Measurements from ENCODE around the gene DPM1.
A peak's percentile ranks its signal among the peaks of the same experiment; 100 is the strongest.
"Not testable (repeated sequence)": the region's sequence is repeated elsewhere in the genome, so short reads cannot be mapped to it uniquely, and the experiment has no call there.

Gene DPM1

DNA sequence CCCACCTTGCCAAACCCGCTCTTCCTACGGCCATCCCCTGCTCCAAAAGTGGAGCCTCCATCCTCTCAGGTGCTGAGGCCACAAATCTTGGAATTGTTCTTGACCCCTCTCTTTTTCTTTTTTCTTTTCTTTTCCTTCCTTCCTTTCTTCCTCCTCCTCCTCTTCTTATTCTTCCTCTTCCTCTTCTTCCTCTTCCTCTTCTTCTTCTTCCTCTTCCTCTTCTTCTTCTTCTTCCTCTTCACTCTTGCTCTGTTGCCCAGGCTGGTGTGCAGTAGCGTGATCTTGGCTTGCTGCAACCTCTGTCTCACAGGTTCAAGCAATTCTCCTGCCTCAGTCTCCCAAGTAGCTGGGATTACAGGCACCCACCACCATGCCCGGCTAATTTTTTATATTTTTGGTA is 20.2 kb upstream of the DPM1 start:
- not testable (repeated sequence) for DNase-seq

DNA sequence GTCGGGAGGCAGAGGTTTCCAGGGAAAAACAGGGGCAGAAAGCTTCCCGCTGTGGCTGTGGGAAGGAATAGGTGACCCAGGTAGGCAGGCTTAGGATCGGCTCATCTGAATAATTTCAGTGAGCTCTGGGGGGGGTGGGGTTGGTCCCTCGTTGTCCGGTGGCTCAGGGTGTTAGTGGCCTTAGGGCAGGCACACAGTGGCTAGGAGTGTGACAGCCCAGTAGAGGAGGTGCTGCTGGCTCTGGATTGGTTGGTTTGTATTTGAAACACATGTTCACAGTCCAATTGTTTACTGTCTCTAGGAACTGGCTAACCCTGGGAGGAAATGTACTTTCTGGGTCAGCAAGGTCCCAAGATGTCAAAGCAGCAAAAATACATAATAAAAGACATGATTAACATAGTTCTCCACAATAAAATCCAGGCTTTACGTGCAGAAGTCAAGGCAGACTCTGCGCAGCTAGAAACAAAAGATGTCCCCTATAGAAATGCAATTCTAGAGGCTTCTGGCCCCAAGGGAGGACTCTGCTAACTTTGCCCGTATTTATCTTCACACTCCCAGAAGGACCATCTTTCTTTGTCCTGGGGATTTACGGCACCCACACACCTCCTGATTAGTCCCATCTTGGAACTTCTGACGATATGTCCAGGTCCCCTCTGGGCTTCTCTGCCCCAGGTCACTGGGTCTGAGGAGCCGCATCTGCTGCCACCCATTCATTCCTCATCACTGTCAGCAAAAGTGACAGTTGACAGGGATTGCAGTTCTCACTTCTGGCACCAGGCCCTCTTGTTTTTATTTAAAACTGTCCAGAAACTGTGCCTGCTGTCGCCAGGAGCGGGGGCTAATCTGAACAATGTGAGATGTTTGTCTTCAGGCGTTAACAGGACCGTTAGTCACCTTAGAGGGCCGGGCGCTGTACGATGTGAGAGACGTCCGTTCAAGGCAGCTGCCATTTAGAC is 19.0 kb upstream of the DPM1 start:
- no peak for DNase-seq

DNA sequence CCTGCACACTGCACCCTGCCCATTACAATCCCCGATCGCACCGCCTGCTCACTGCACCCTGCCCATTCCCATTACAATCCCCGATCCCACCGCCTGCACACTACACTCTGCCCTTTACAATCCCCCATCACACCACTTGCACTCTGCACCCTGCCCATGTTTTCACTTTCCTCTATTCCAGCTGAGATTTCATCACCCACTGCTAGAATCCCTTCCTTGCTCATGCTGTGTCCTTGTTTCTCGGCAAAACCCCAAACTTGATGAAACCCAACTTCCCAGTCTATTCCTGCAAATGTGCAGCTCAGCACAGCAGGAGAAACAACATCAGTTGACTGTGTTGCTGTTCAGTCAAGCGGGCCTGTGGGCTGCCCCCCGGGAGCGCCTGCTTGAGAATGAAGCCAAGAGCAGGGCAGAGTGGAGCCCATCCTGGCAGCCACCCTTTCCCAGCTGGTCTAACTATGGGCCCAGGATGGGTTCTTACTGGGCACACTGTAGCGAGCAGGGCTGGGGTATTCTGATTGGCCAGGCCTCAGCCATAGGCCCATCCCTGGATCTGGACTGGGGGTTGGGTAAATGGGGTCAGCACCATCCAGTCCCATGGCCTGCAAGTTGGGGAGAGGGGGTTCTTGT is 17.5 kb upstream of the DPM1 start:
- no peak for DNase-seq

DNA sequence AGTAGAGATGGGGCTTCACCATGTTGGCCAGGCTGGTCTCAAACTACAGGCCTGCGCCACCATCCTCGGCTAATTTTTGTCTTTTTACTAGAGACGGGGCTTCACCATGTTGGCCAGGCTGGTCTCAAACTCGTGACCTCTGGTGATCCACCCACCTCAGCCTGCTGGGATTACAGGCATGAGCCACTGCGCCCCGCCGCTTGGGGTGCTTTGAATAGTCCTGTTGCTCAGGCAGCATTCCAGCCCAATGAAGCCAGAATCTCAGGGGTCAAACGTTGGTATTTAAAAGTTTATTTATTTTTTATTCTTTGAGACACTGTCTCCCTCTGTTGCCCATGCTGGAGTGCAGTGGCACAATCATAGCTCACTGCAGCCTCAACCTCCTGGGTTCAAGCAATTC is 11.6 kb upstream of the DPM1 start:
- no peak for DNase-seq

DNA sequence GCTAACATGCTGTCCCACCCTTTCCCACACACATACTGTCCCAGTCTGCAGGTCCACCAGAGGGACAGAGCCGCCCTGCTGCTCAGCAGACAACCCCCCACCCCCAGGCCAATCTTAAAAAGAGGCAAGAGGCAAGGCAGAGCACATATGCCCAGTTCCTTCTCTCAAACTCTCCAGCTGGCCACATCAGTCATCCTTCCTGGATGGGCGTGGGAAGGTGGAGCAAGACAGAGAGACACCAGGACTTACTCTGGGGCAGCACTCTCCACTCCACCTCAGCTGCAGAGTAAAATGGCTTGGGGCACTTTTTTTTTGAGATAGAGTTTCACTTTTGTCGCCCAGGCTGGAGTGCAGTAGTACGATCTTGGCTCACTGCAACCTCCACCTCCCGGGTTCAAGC is 11.1 kb upstream of the DPM1 start:
- no peak for DNase-seq

DNA sequence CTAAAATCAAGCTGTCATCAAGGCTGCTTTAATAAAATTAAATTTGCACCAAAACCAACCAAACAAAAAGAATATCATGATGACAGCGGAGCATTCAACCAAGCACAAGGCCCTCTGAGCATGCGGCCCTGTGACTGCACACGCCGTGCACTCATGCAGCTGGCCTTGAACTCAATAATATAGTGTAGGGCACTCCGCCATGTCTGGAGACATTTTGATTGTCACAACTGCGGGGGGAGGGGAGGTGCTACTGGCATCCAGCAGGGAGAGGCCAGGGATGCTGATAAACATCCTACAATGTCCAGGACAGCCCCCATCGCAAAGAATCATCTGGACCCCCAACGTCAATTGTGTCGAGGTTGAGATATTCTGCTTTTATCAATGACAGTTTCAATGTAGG is 10.0 kb upstream of the DPM1 start:
- no peak for DNase-seq

DNA sequence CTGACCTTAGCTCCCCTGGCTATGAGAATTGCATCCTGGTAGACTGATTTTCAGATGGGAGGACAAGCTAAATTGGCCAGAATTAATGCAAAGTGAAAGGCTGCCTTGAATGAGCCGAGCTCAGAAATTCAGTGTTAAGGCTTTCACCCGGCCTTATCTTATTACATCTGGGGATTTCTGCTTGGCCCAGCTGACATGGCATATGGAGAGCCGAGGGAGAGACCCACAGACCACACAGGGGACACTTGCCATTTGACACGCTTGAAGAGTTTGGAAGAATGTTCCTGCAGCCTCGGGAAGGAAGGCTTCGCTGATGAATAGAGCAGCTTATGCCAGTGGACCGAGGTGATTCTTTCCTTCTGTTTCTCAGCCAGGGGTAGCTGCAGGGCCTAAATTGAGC is 9.3 kb upstream of the DPM1 start:
- no peak for DNase-seq

DNA sequence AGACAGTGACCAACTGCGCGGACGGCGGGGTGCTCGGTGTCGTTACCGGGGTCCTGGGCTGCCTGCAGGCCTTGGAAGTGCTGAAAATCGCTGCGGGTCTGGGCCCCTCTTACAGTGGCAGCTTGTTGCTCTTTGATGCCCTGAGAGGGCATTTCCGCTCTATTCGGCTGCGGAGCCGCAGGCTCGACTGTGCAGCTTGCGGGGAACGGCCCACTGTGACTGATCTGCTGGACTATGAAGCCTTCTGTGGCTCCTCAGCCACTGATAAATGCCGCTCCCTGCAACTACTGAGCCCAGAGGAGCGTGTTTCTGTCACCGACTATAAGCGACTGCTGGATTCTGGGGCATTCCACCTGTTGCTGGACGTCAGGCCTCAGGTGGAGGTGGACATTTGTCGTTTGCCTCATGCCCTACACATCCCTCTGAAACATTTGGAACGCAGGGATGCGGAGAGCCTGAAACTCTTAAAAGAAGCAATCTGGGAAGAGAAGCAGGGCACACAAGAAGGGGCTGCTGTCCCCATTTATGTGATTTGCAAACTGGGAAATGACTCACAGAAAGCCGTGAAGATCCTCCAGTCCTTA is 1.3 kb upstream of the DPM1 start:
- DNase-seq: no peak

DNA sequence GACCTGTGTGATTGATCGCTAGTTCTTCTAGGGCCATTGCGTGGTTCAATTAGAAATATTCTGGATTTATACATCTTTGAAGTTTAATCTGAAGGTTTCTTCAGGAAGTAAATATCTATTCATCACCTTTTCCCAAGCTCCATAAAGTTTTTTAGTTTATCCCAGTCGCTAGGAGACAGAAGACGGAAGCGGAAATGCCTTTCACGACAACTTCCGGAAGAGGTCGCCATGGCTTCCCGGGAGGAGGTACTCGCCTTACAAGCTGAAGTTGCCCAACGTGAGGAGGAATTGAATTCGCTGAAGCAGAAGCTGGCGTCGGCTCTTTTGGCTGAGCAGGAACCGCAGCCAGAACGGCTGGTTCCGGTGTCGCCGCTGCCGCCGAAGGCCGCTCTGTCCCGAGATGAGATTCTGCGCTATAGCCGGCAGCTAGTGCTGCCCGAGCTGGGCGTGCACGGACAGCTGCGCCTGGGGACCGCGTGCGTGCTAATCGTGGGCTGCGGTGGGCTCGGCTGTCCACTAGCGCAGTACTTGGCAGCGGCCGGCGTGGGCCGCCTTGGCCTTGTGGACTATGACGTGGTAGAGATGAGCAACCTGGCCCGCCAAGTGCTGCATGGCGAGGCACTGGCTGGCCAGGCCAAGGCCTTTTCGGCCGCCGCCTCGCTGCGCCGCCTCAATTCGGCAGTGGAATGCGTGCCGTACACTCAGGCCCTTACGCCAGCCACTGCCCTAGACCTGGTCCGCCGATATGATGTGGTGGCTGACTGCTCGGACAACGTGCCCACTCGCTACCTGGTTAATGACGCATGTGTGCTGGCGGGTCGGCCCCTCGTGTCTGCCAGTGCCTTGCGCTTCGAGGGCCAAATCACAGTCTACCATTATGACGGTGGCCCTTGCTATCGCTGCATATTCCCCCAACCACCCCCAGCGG is 547 bp upstream of the DPM1 start, which contains the start of gene MOCS3:
MOCS3 (plus strand) TSS at position 204 of the 928 bp plus-strand sequence; CDS start at position 229, 25 bp downstream.
- DNase-seq: peak; percentile 90 to 91

DNA sequence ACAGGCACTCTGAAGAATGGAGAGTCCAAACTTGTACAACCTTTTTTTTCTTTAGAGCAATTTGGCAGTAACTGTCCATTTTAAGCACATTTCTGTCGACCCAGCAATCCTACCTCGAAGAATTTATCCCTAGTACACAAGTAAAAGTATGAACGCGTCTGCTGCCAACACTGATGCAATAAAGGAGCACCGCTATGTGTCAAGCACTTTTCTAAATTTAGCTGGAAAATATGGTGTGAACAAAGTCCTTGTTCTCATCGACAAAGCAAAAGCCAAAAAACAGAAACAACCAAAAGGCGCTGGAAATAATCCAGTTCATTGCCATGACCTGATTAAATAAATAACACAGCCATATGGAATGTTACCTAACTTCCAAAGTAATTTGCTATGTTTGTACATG is 1.1 kb downstream of the DPM1 start:
- no peak for DNase-seq

DNA sequence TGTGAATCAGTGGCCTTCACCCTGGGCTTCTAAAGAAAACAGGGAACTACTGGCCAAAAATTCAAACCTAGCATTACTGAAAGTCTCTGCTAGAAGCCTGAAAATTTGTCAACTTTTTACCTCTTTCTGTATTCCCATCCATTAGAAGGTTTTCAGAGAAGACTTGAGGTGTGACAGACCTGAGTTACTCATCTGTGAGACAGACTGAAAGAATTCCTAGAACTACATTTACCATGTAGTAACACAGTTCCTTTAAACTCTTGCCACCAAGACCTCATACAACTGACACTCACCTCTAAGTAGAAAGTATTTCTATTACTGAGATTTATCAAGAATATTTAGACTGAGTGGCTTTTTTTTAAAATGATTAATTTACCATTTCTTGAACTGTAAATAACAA is 4.5 kb downstream of the DPM1 start:
- no peak for DNase-seq

DNA sequence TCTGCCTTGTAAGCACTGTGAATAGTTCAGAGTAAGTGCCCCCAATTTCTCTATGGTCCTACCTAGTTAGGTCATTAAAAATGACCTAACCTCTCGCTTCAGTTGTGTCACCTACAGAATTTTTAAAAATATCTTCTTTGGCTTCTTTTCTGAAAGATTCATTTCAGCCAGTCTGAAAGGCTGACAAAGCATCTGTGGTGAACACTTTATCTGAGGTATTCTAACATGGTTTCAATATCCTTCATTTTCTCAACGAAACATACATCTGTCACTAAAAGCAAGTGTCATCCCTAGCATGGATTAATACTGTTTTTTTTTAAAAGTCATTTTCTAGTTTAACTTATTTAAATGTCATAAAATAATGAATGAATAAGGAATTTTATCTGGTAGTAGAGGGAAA is 5.1 kb downstream of the DPM1 start:
- no peak for DNase-seq

DNA sequence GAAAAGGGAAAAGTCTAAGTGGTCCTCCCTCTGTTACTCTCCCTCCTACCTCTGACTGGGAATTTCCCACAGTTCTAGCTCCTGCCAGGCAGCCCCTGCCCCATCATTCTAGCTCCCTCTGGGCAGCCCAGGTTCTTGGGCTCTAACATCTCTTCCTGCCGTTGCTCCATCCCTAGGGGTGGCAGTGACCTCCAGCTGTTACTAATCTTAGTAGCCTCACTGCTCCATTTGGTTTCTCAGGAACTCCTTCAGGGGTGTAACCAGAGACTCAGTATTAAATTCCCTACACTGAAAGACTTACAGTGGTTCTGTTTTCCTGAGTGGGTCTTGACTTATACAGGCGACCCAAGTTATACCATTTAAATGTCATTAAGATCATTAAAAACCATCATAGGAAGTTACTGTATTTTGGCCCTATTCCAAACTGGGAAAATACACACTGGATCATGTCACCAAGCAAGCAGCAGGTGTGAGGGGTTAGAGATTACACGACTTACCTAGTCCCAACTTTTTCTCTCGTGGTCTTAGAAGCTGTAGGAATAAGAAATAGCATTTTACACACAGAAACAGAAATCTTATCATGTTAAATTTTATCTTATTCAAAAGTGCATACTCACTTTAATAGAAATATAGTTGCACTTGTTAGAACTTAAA is 10.1 kb downstream of the DPM1 start:
- no peak for DNase-seq

DNA sequence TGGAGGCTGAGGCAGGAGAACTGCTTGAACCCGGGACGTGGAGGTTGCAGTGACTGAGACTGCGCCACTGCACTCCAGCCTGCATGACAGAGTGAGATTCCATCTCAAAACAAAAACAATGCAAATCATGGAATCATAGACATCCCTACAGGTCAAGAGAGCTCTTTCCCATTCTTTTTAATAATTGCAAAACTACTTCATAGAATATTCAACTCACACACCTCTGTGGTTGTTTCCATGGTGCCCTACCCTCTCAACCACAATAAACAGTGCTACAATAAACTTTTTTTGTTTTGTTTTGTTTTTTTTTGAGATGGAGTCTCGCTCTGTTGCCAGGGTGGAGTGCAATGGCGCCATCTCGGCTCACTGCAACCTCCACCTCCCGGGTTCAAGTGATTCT is 15.3 kb downstream of the DPM1 start:
- DNase-seq: no peak

DNA sequence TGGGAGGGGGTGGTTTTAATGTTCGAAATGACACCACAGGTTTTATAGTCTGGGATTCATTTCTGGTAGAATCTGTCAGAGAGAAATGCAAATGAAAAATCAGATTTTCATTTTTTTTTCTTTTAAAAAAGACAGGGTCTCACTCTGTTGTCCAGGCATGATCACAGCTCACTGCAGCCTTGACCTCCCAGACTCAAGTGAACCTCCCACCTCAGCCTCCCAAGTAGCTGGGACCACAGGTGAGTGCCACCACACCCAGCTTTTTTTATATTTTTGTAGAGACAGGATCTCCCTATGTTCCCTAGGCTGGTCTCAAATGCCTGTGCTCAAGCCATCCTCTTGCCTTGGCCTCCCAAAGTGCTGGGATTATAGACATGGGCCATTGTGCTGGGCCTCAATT is 24.7 kb downstream of the DPM1 start:
- DNase-seq: no peak

DNA sequence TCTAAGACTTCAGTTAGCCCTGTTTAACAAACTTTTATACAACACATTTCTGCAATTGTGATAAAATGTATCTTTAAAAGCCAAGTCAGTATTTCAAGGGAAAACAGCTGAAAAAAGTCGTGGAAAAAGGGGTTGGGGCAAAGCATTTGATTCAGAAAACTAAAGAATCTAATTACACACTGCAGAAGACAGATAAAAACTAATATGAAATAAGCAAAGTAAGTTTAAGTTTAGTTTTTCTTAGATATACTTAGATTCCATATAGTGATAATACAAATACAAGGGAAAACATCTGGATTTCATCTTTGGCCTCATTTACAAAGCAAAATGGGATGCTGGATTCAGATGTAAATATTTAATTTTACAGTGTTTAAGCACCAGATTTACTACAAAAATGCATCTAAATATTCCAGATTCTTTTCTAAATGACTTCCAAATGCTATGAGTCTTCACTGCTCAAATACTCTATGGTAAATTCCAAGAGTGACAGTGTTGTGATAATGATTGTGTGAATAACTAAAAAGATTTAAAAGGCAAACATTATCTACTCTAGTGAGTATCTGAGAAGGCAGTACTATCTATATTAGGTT is 25.5 kb downstream of the DPM1 start:
- no peak for DNase-seq

DNA sequence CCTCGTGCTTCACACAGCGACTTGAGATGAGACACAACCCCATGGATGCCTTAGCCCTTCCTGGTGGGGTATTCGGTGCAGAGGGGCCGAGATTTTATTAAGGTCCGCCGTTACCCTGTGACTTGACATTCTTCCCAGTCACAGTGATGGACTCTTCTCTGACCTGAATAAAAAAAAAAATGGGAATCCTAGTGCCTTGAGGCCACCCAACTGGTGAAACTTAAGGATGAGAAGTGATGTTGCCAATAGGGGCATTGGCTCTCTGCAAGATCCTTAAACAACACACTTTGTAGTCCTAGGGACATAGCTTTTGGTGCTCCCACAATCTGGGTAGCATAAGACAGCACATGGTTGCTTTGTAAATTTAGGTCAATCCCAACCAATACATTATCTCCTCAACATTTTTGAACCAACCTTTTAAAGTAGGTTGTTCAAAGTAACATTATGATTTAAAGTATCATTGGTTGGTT is 26.3 kb downstream of the DPM1 start:
- no peak for DNase-seq

DNA sequence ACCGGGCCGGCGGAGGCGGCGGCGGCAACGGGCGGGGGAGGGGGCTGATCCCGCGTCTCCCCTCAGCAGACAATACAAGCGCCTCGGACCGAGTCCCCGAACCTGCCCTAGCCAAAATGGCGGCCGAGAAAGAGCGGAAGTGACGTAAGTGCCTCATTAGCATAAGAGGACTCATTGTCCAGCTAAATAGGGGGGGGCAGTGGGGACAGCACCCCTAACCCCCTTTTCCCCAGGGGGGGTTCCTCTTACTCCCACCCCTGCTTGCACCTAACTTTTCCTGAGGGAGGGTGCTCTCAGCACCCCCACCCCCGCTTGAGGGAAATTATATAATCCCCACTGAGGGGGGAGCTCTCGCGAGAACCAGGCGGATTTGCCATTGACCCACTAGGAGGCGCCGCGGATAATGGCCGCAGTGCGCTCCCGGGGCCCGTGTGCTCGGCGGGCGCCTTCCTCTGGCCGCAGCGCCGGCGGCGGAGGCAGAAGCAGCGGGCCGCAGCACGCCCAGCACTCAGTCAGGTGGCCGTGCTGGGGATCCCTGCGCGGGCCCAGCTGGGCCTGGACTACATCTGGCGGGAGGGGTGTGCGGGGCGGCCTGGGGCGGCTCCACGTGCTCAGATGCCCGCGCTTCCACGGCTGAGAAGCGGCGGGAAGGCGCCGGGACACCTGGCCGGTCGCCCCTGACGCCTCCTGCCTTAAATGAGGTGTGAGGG is 26.9 kb downstream of the DPM1 start, which contains the start of gene ADNP:
ADNP (minus strand) TSS at position 132 of the 710 bp plus-strand sequence. CDS start 27,441 bp downstream, outside the sequence.
- peak; percentile 93 to 96 for DNase-seq

DNA sequence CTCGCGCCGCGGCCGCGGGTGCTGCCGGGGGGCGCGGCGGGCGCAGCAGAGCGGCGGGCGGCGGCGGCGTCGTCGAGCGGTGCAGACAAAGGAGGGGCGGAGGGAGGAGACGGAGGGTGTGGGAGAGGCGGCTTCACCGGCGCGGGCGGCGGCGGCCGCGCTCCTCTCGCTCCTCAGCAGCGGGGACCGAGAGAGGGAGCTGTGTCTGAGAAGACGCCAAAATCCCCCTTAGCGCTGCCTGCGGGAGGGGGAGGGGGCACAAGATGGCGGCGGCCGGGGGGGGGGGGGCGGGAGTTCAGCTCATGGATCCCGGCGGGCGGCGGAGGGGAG is 27.4 kb downstream of the DPM1 start:
- DNase-seq: no peak

DNA sequence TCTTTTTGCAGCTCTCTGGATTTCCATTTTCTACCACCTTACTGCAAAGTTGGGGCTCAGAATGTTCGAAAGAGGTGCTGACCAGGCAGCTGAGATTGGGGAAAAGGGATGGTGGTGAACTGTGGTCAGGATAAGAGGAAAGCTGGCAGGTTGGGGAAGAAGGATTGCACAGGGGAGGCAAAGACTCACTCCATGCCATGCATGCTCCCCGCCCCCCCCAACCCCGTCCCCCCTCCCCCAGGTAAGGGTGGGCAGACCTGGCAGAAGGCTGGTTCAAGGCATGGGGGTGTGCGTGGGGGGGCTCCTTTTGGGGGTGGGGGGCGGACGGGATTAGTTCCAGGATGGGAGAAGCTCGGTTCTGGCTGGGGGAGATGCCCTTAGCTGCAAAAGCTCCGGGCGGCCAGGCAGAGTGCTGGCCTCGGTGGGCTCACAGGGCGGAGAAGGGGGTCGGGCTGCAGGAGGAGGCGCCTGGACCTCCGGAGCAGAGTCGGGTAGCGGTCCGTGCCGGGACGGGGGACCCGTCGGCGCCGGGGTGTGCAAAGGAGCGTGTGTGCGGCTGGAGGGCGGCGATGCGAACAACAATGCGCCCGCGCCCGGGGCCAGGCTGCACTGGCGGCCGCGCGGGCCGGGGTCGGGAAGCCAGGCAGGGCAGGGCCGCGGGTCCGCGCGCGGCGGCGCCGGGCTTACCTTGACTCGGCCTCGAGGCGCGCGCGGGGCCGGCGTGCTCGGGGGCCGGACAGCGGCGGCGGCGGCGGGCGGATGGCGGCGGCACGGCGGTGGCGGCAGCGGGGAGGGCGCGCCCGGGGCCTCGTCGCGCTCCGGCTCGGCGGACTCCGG is 28.0 kb downstream of the DPM1 start:
- DNase-seq: no peak

All from hippocampal formation (tissue), 2 donors.